Islet of Langerhans (tissue), 1 donor: ENCODE results near the gene UBL7.

Experiments
- FAIRE-seq: peaks from one replicate; lab custom pipeline; 2011; peaks lifted over from hg19 to GRCh38; lab: Jason Lieb, UNC

UBL7 gene

GRCh38 chr15:74406517-74406916, 54.4 kb downstream of the UBL7 start:
- no peak for FAIRE-seq

DNA sequence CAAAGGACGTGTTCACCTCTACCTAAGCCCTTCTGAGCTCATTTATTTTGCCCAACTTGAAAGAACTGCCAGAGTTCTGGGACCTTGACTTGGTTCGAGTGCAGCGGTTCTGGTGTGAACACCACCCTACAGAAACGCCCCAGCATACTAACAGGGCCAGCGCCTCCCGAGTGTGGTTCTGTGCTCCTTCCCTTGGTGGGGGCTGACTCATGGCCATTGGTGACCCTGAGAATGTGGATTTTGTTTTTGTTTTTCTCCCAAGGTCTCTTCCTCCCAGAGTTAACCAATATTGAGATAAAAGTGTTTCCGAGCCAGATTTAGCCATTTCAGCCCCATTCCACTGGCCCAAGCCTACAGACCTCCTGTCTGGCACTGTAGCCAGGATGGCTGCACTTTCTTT, 55.1 kb downstream of the UBL7 start:
- no peak for FAIRE-seq

- no peak for FAIRE-seq
These were observed 56.9 kb downstream of the UBL7 start for GRCh38 chr15:74403991-74404563.

DNA sequence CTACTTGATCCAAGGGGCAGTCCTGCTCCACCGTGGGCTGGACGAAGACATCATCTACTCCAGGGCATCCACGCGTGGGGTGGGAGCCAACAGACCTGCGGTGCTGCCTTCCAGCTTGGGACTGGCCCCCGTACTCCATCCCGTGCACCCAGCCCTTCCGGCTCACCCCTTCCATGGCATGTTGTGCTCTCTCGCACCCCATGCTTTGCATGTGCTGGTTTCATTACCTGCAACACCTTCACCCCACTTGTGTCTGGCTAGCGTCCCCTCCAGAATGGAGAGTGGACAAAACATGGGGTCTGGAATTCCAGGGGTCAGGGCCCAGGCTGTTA, 57.4 kb downstream of the UBL7 start:
- FAIRE-seq: no peak

- FAIRE-seq: no peak
These were observed 57.9 kb downstream of the UBL7 start for GRCh38 chr15:74402873-74403587.

- no peak for FAIRE-seq
These were observed 58.6 kb downstream of the UBL7 start for GRCh38 chr15:74402337-74402841.

- no peak for FAIRE-seq
These were observed 59.8 kb downstream of the UBL7 start for GRCh38 chr15:74400915-74401757.

DNA sequence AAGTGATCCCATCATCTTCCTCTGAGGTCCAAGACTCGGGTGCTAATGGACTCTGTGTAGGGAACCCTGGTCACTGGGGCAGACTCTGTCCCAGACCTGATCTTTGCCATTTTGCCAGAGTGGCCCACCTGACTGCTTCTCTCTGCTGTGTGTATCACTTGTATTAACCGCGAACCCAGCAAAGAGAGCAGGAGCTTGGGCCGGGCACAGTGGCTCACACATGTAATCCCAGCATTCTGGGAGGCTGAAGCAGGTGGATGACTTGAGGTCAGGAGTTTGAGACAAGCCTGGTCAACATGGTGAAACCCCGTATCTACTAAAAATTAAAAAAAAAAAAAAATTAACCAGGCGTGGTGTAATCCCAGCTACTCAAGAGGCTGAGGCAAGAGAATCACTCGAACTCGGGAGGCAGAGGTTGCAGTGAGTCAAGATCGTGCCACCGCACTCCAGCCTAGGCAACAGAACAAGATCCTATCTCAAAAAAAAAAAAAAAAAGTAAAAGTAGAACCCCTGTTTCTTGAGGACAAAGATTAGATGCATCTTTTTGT, 60.6 kb downstream of the UBL7 start:
- FAIRE-seq: no peak

GRCh38 chr15:74399511-74400312, 61.2 kb downstream of the UBL7 start:
- FAIRE-seq: no peak

DNA sequence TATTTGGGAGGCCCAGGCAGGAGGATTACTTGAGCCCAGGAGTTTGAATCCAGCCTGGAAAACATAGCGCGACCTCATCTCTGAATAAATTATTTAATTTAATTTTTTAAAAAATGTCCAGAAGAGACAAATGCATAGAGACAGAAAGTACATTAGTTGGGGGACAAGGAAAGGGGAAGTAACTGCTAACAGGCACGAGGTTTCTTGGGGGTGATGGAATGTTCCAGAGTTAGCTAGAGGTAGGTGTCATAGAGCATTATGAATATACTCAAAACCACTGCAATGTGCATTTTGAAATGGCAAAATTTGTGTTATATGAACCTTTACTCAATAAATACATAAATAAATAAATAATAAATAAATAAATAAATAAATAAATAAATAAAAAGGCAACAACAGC, 61.9 kb downstream of the UBL7 start:
- no peak for FAIRE-seq

- FAIRE-seq: no peak
These were observed 62.8 kb downstream of the UBL7 start for GRCh38 chr15:74398183-74398582.

- FAIRE-seq: no peak
These were observed 63.5 kb downstream of the UBL7 start for GRCh38 chr15:74397239-74398068.

- FAIRE-seq: no peak
These were observed 64.3 kb downstream of the UBL7 start for GRCh38 chr15:74396445-74397238.

DNA sequence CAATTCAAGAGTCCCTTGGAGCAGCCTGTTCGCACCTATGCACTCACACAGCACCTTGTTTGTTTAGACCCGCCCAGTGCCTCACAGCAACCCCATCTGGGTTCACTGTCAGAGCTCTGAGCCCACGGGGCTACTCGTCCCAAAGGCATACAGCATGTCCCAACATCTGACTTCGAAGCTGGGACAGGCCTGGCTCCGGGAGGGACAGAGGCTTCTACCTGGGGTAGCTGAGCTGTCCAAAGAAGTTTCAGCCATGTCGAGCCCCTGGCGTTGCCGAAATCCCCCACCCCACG, 64.9 kb downstream of the UBL7 start:
- no peak for FAIRE-seq
